K562 (cell line): ENCODE measurements around the gene ZNF593OS.
A peak's percentile ranks its signal among the peaks of the same experiment; 100 is the strongest.

ENCODE experiments used
- CREM ChIP-seq: IDR thresholded peaks from 2 replicates; pipeline ENCODE4 v1.6.1; 2014; ENCODE audit warnings: antibody characterized with exemption, low read depth
- CTCF ChIP-seq, 3 experiments: IDR thresholded peaks in 2 of 3; conservative IDR thresholded peaks in 1 of 3; 2 replicates each; pipeline ENCODE4 v1.5.1; 2011 to 2012; ENCODE audit warnings: low read length in 3 of 3, mild to moderate bottlenecking in 3 of 3, control low read depth in 2 of 3, improper control_type of control experiment in 1 of 3, inconsistent platforms in 1 of 3, low read depth in 1 of 3, mixed read lengths in 1 of 3, moderate library complexity in 1 of 3; ENCODE audit not compliant: insufficient read depth in 2 of 3
- E4F1 ChIP-seq: fragments of 250-450 bp; sonication (Bioruptor Pico); IDR thresholded peaks from 2 replicates; pipeline ENCODE4 v1.5.0; 2021; ENCODE audit warnings: mild to moderate bottlenecking, borderline replicate concordance
- MECOM ChIP-seq: fragments of 250-450 bp; sonication (Bioruptor Pico); IDR thresholded peaks from 2 replicates; pipeline ENCODE4 v1.8.0; 2022; ENCODE audit warnings: inconsistent platforms
- PATZ1 ChIP-seq: fragments of 250-450 bp; sonication (Bioruptor Pico); IDR thresholded peaks from 2 replicates; pipeline ENCODE4 v1.5.0; 2020; ENCODE audit warnings: mild to moderate bottlenecking, borderline replicate concordance

GRCh38 chr1:26189751-26190275 lies 18.2 kb upstream of the ZNF593OS start:
- no peak for TF ChIP-seq CREM
- TF ChIP-seq PATZ1, result no peak
- no peak for TF ChIP-seq E4F1 (CRISPR knock-in tag)
- TF ChIP-seq MECOM (CRISPR knock-in tag), result no peak
- peak in 2 of 3 experiments; percentile 25 to 37; a peak in 3 of 6 replicates for TF ChIP-seq CTCF (IDR thresholded peaks at IDR 0.05 in 2 of 3, conservative IDR thresholded peaks at IDR 0.05 in 1 of 3; ENCODE audit: insufficient read depth in 2 of 3, low read depth in 1 of 3, low read length in 3 of 3)
